Kidney epithelial cell (primary cell): ENCODE data around the gene RBBP5. TPM values are rescaled to one million over a fixed set of nuclear protein-coding genes. Genes with fewer than 3 reads are reported as not detected.

ENCODE experiments used
- DNase-seq: peaks from one replicate; pipeline ENCODE4 v3.0.0-alpha.2; 2010; ENCODE audit warnings: low read depth
- H3K27me3 ChIP-seq: 2 replicates; pipeline ENCODE4 v1.6.0; 2011; ENCODE audit warnings: low read length; ENCODE audit not compliant: control insufficient read depth, insufficient read depth
- H3K36me3 ChIP-seq: 2 replicates; pipeline ENCODE4 v1.5.1; 2011; ENCODE audit warnings: low read length; ENCODE audit not compliant: control insufficient read depth, insufficient read depth
- H3K4me3 ChIP-seq: 2 replicates; pipeline ENCODE4 v1.5.1; 2011; ENCODE audit warnings: low read depth, mild to moderate bottlenecking, control low read depth, low read length
- CTCF ChIP-seq: IDR thresholded peaks from 2 replicates; pipeline ENCODE4 v1.5.1; 2011; ENCODE audit warnings: mild to moderate bottlenecking, moderate library complexity, low read length, control low read depth, inconsistent platforms; ENCODE audit not compliant: insufficient read depth, poor library complexity, severe bottlenecking
- total RNA-seq: library from RNA; depleted of rRNA; stranded (reverse); fragments of >200 nt; gene quantifications from 2 replicates; pipeline ENCODE4 v1.2.3, GENCODE V29; 2015

Gene RBBP5
- total RNA-seq, 1 donor from 2014 or later, result 15.4 TPM

- Histone ChIP-seq H3K36me3 (no peaks in the 10 kb centered on the region), H3K4me3 (no peak overlapping the region)
Observed at GRCh38 chr1:205062895-205063294, 58.9 kb downstream of the RBBP5 start.

GRCh38 chr1:205062319-205062718, 59.5 kb downstream of the RBBP5 start:
- no peak for DNase-seq
- Histone ChIP-seq H3K36me3 (no peaks in the 10 kb centered on the region), H3K27me3 (peaks cover 8% of the 10 kb centered on the region), H3K4me3 (no peak overlapping the region)
- TF ChIP-seq CTCF, result no peak

More at GRCh38 chr1:205062895-205063294, 58.9 kb downstream of the RBBP5 start:
- DNase-seq, result no peak
- peaks cover 8% of the 10 kb centered on the region for H3K27me3 ChIP-seq
- no peak for TF ChIP-seq CTCF

GRCh38 chr1:205061665-205062069, 60.1 kb downstream of the RBBP5 start:
- H3K27me3 ChIP-seq, result peaks cover 12% of the 10 kb centered on the region
- TF ChIP-seq CTCF, result peak; percentile 91
- DNase-seq, result peak; percentile 23
- H3K4me3 ChIP-seq, result no peak overlapping the region
- H3K36me3 ChIP-seq, result no peaks in the 10 kb centered on the region

GRCh38 chr1:205061227-205061626, 60.6 kb downstream of the RBBP5 start:
- TF ChIP-seq CTCF, result no peak
- no peak for DNase-seq
- Histone ChIP-seq H3K27me3 (peaks cover 13% of the 10 kb centered on the region), H3K4me3 (no peak overlapping the region), H3K36me3 (no peaks in the 10 kb centered on the region)

- no peak overlapping the region for H3K4me3 ChIP-seq
- TF ChIP-seq CTCF, result no peak
Observed at GRCh38 chr1:205060746-205061145, 61.0 kb downstream of the RBBP5 start.

GRCh38 chr1:205059660-205060059, 62.1 kb downstream of the RBBP5 start:
- TF ChIP-seq CTCF, result no peak
- H3K4me3 ChIP-seq, result no peak overlapping the region
- H3K36me3 ChIP-seq, result no peaks in the 10 kb centered on the region
- DNase-seq, result no peak
- peaks cover 15% of the 10 kb centered on the region for H3K27me3 ChIP-seq

More at GRCh38 chr1:205060746-205061145, 61.0 kb downstream of the RBBP5 start:
- DNase-seq, result no peak
- Histone ChIP-seq H3K36me3 (no peaks in the 10 kb centered on the region), H3K27me3 (peaks cover 13% of the 10 kb centered on the region)
